Nucleus accumbens (tissue), 56 donors: Measurements from ENCODE around the gene FLII.
A peak's percentile ranks its signal among the peaks of the same experiment; 100 is the strongest.

ENCODE experiments used
- DNase-seq, 56 donors: peaks; one replicate each; lab custom pipeline; 2025; lab: John Stamatoyannopoulos, UW

FLII gene

DNA sequence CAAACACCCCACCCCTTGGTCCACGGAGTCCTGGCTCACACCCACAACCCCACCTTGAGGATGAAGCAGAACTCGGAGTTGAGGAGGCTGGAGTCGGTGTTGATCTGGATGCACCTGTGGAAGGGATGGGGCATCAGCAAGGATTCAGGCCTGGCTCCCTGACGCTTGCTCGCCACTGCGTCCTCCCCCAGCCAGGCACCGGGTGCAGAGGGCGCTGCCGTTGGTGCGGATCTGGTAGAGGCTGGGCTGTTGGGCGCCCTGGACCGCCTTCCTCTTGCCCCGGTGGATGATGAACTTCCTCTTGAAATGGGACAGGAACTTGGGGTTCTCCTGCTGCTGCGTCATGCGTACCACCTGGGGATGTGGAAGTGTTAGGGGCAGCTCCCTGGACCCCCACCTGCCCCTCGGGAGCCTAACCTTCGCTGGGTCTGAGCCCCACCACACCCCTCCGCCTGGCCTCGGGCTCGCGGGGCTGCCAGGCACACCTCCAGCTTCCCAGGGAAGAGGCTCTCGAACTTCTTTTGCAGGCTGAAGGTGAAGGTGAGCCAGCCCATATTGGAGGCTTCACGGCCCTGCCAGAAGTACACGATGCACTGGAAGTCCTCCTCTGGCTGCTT lies 12.3 kb downstream of the FLII start:
- no peak for DNase-seq

GRCh38 chr17:18245038-18245776 lies 13.3 kb downstream of the FLII start:
- DNase-seq, result no peak

DNA sequence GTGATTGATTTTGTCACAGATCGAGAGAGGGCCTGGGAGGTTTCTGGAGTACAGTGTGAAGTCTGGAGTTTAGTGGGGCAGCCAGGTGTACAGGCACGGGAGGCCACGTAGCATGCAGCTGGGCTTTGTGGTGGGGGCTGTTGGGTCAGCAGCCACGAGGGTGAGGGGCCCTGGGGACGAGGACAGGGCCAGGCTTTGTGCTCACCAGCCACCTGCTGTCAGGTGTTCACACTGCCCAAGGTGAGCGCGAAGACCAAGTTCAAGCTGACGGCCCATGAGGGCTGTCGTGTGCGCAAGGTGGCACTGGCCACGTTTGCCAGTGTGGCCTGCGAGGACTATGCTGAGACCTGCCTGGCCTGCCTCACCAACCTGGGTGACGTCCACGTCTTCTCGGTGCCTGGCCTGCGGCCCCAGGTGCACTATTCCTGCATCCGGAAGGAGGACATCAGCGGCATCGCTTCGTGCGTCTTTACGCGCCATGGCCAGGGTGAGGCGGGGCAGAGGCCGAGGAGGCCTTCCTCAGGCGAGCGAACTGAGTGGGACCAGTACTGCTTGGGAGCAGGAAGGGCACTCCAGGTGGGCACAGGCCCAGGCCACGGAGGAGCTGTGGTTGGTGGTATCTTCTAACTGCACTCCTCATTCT lies 17.2 kb downstream of the FLII start:
- DNase-seq, result no peak

DNA sequence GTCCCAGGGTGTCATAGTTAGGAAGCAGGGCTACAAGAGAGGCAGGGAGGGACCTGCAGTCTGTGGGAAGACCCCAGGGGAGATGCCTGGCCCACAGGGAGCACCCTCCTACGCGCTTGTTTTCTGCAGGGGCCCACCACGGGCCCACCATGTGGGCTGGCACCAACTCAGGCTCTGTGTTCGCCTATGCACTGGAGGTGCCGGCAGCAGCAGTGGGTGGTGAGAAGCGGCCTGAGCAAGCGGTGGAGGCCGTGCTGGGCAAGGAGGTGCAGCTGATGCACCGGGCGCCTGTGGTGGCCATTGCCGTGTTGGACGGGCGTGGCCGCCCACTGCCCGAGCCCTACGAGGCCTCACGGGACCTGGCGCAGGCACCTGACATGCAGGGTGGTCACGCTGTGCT lies 18.1 kb downstream of the FLII start:
- no peak for DNase-seq

DNA sequence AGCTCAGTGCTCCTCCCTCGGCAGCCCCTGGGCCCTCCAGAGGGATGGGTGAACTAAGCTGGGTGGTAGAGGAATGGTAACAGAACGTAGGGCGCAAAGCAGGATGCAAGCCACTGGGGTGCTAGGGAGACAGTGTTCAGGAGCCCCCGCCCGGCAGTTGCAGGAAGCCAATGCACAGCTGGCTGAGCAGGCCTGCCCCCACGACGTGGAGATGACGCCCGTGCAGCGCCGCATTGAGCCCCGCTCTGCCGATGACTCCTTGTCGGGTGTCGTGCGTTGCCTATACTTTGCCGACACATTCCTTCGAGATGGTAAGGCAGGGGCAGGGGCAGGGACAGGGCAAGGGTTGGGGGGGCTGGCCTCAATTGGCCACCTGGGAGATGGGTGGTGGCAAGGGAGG lies 20.2 kb downstream of the FLII start:
- no peak for DNase-seq

DNA sequence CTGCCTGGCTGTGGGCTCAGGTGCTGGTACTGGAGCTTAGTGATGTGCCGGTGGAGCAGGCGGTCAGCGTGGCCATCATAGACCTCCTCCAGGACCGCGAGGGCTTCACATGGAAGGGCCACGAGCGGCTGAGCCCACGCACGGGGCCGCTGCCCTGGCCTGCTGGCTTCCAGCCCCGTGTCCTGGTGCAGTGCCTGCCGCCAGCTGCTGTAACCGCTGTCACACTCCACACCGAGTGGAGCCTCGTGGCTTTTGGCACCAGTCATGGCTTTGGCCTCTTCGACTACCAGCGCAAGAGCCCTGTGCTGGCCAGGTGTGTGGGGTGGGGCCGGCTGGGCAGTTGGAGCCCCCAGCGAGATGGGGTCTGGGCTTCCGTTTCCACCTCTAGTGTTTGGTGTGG lies 21.1 kb downstream of the FLII start:
- no peak for DNase-seq

GRCh38 chr17:18236494-18236893 lies 22.0 kb downstream of the FLII start:
- no peak for DNase-seq

- no peak for DNase-seq
Observed at GRCh38 chr17:18235743-18236256, 22.7 kb downstream of the FLII start.

DNA sequence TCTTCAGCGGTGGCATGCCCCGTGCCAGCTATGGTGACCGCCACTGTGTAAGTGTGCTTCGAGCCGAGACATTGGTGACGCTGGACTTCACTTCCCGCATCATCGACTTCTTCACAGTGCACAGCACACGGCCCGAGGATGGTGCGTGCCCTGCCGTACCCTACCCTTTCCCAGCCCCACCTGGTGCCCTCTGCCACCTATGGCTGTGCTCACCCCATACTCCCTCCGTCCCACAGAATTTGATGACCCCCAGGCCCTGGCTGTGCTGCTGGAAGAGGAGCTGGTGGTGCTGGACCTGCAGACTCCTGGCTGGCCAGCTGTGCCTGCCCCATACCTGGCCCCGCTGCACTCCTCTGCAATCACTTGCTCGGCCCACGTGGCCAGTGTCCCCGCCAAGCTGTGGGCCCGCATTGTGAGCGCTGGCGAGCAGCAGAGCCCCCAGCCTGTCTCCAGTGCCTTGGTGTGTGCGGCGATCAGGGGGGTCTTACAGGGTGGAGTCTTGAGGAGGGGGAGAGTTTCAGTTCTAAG lies 23.6 kb downstream of the FLII start:
- DNase-seq, result no peak

GRCh38 chr17:18233803-18234518 lies 24.6 kb downstream of the FLII start:
- no peak for DNase-seq

GRCh38 chr17:18231164-18231563 lies 27.4 kb downstream of the FLII start:
- DNase-seq, result peak in 8 of 56 donors; percentile 23 to 54 (median 44)

- peak in 49 of 56 donors; percentile 33 to 90 (median 76) for DNase-seq
Observed at GRCh38 chr17:18230288-18231141, 28.0 kb downstream of the FLII start.

DNA sequence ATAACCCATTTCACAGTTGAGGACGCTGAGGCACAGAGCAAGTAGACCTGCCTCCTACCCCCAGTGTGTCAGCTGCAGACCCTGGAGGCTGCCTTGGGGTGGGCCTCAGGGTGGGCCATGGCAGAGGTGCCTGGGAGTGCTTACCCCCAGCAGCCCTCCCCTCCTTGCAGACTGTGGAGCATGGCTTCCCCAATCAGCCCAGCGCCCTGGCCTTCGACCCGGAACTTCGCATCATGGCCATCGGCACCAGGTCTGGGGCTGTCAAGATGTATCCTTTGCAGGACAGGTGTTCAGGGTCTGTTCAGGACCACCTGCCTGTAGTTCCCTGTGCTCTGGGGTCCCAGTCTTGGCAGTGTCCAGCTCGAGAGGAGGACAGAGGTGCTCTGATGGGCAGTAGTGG lies 28.8 kb downstream of the FLII start:
- DNase-seq, result no peak

GRCh38 chr17:18229254-18229653 lies 29.3 kb downstream of the FLII start:
- peak in 1 of 56 donors; percentile 8 for DNase-seq

- peak in 3 of 56 donors; percentile 21 to 42 (median 40) for DNase-seq
Observed at GRCh38 chr17:18228176-18228682, 30.3 kb downstream of the FLII start.

DNA sequence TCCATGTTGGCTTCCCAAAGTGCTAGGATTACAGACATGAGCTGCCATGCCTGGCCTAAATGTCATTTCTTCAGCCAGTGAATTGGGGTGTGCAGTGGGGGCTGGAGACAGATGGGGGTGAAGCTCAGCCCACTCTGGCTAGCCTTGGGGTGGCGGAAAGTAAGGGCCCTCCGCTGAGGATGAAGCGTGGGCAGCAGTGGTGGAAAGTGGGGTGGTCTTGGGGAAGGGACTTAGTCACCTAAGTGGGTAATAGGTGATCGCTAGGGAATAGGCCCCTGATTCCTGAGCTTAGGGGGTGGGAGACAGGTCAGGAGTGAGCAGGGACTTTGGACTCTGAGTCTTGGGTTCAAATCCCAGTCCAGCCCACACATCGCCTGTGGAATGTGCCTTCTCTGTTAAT lies 30.9 kb downstream of the FLII start:
- DNase-seq, result no peak

DNA sequence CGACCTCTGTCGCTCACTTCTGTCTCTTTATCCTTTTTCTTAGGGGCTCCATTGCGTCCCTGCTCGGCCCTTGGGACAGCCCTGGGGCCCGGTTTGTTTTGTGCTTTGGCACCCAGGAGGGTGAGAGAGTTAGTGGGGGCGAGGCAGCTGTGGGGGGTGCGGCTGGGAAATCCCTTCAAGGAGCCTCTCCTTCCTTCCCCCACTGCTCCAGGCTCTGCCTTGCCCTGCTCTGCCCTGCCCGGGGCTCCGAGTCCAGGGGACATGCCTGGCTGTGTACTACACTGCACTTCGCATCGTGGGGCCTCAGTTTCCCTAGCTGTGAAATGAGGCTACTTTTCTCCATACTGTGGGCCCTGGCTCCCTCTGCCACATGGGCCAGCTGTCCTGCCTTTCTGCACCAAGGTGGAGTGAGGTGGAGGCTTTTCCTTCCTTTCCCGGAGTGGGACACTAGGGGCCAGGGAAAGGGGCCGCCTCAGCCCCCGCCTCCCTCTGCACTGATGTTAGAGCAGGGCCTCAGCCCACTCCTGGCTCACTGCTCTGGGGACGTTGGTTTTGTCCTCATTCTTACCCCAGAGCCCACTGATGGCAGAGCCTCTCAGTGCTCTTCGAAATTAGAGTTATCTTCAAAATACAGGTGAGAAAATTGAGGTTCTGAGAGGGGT lies 32.1 kb downstream of the FLII start:
- DNase-seq, result peak in 1 of 56 donors; percentile 14

- DNase-seq, result peak in 11 of 56 donors; percentile 45 to 76 (median 57)
Observed at GRCh38 chr17:18225642-18226283, 32.8 kb downstream of the FLII start.
